GM19043 (cell line): ENCODE results near the gene HYDIN.

Source experiments
- ATAC-seq: cut with Tn5 transposase; IDR thresholded peaks from one replicate; pipeline ENCODE4 v1.9.1; 2021; ENCODE audit warnings: low read depth; ENCODE audit not compliant: unreplicated experiment

Gene HYDIN

DNA sequence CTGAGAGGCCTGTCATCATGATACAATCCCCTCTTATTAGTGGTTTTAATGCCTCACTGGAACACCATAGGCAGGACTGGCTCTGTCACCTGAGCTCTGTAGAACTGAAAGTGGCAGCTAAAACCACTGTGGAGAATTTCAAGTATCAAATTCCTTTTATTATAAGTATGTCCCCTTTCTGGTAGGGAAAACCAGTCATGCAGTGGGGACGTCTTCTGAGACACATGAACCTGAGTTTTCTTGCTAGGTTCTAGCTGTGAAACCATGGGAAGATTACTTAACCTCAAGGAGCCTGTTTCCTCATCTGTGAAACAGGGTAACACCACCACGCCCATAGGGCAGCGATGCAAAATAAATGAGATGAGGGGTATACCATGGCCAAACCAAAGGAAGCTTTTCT is 434.2 kb downstream of the HYDIN start:
- no peak for ATAC-seq

GRCh38 chr16:70795296-70795912 is 435.1 kb downstream of the HYDIN start:
- no peak for ATAC-seq

DNA sequence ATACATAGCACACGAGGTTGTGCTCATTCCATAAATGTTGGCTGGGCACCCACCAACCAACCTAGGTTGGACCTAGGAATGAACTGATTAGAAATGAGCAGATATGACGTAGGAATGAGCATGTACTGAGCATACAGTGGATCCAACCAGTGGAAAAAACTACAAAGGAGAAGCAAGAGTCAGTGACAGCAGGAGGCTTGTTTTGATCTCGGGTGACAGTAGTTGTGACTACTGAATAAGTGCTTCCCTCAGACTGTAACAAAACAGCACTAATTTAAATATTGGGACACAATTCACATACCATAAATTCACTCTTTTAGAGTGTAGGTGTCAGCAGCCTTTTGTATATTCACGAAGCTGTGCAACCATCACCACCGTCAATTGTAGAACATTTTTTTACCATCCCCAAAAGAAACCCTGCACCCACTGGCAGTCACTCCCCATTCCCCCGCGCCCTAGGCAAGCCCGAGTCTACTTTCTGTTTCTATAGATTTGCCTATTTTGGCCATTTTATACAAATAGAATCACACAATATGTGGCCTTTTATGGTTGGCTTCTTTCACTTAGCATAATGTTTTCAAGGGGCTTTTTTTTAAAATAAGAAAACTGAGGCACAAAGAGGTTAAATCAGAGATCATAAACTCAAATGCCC is 436.5 kb downstream of the HYDIN start:
- no peak for ATAC-seq

DNA sequence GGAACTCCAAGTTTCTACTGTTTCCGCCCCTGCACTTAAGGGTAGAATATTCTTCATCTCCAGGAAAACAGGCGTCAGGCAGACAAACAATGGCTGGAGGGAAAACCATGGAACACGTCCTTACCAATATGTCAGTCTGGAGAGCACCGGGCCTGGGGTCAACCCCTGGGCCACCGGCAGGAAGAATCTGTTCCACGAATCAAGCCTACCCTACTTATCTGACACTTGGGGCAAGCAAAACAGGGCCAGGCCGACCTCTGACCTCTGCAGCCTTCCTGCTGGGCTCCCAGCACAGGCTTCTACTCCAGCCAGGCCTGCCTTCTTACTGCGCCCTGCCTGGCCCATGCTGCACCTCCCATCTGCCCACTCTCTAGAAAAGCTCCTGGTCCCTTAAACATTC is 439.7 kb downstream of the HYDIN start:
- no peak for ATAC-seq

- ATAC-seq = no peak
These were observed 440.7 kb downstream of the HYDIN start for GRCh38 chr16:70789595-70790447.

GRCh38 chr16:70788668-70789594 is 441.6 kb downstream of the HYDIN start:
- no peak for ATAC-seq

- no peak for ATAC-seq
These were observed 444.3 kb downstream of the HYDIN start for GRCh38 chr16:70786020-70786755.

DNA sequence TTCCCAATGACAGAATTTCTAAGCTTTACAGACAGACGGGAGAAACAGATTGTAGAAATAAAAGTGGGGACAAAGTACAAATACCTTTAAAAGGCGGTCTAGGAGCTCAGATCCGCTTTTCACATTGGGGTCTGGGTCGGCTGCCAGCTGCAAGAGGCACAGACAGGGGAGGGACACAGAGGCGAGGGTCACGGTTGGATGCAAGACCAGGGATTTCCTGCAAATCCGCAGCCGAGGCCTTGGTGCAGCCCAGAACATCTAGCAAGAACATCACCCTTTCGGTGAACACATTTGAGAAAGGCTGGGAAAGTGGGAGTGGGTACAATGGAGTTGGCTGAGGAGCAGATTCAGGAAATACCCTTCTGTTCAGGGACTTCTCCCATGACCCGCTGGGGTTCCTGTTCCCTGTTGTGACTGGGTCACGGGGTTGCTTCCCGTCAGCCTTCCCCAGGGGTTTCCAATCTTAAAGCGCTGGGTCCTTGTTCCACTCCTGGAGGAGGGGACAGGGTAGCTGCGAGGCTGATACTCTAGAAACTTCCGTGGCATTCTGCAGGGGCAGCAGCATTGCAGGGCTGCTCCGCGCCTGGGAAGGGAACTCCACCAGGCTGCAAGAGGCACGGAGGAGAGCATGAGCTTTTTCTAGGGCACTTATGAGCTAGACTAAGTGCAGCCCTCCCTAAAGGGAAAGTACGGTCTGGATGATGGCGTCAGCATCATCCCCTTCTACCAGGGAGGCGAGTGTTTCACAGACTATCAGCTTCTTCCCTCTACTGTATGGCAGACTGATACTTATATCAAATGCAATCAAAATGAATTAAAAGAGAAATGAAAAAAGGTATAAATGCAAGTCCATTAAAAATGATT is 445.6 kb downstream of the HYDIN start:
- ATAC-seq = no peak

DNA sequence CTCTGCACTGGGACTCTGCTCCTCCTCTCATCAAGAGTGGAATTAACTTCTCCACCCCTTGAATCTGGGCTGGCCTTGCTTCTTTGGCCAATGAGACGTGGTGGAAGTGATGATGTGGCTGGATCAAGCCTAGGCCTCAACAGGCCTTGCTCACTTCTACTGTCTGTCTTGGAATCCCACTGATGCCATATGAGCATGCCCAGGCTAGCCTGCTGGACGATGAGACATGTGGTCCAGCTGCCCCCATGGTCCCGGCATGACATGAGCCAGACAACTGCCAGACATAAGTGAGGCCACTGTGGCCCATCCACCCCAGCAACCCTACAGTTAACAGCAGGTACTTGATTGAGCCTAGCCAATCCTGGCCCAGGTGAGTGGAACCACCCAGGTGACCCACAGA is 448.3 kb downstream of the HYDIN start:
- ATAC-seq = no peak

GRCh38 chr16:70781800-70782199 is 448.7 kb downstream of the HYDIN start:
- ATAC-seq = no peak

- ATAC-seq = no peak
These were observed 450.0 kb downstream of the HYDIN start for GRCh38 chr16:70780546-70780945.

DNA sequence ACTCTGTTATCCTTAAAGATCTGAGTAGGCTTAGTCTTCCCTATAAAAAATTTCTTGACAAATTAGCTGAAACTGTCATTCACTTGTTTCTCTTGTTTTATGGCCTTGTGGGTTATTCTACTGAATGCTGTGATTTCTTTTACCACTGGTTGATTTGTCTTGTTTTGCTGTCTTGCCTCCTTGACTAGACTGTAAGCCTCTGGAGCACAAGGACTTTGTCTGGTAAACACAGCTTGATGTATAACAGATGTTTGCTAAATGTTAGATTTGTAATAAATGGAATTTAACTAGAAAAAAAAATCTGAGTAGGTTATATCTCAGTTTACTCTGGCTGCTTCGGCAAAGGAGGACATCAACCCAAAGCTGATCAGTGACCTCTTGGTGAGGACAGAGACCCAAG is 451.2 kb downstream of the HYDIN start:
- no peak for ATAC-seq

- no peak for ATAC-seq
These were observed 451.6 kb downstream of the HYDIN start for GRCh38 chr16:70778901-70779309.

GRCh38 chr16:70777973-70778406 is 452.5 kb downstream of the HYDIN start:
- ATAC-seq = no peak

- ATAC-seq = no peak
These were observed 453.0 kb downstream of the HYDIN start for GRCh38 chr16:70777496-70777895.

DNA sequence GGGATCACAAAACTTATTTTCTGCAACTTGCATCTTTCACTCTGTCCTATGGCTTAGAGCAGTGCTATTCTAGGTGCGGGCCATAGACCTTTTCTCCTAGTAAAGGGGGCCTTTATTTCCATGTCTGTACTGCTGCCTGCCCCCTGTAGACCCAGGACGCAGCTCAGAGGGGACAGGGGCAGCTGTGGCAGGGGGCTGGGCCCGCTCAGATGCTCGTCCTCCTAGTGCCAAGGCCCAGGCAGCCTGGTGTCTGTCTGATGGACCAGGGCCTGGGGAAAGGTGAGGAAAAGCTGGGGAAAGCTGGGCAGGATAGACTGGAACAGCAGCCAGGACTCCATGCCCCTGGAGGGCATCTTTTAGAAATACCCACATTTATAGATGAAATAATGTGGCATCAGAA is 455.1 kb downstream of the HYDIN start:
- ATAC-seq = no peak

DNA sequence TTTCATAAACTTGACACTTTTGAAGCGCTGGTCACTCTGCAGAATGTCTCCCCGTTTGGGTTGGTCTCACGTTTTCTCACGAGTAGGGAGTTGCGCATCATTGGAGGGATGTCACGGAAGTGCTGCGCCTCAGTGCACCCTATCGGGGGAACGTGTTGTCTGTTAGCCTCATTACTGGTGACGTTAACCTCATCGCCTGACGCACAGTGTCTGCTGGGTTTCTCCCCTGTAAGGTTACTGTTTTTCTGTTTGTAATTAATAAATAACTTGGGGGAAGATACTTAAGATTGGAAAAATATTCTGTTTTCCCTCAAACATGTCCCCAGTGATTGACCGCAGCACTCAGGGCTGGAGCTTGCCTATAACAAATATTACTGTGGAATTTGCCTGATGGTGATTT is 456.3 kb downstream of the HYDIN start:
- ATAC-seq = no peak

DNA sequence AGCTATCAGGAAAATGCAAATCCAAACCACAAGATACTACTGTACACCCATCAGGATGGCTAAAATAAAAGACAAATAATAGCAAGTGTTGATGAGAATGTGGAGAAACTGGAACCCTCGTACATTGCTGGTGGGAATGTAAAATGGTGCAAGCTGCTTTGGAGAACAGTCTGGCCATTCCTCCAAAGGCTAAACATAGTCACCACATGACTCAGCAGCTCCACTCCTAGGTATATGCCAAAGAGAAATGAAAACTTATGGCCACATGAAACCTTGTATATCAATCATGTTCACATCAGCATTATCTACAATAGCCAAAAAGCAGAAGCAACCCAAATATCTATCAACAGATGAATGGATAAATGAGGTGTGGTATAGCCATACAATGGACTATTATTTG is 458.0 kb downstream of the HYDIN start:
- no peak for ATAC-seq
